ENCODE measurements around the gene DCAF4. TPM values are rescaled to one million over a fixed set of nuclear protein-coding genes. Genes with fewer than 3 reads are reported as not detected.

DCAF4 gene
- total RNA-seq, 1 experiment from 2014 or later, result 19.6 TPM

GRCh38 chr14:72898448-72898847, 27.8 kb upstream of the DCAF4 start (continued):
- TF ChIP-seq, protein P1, sequence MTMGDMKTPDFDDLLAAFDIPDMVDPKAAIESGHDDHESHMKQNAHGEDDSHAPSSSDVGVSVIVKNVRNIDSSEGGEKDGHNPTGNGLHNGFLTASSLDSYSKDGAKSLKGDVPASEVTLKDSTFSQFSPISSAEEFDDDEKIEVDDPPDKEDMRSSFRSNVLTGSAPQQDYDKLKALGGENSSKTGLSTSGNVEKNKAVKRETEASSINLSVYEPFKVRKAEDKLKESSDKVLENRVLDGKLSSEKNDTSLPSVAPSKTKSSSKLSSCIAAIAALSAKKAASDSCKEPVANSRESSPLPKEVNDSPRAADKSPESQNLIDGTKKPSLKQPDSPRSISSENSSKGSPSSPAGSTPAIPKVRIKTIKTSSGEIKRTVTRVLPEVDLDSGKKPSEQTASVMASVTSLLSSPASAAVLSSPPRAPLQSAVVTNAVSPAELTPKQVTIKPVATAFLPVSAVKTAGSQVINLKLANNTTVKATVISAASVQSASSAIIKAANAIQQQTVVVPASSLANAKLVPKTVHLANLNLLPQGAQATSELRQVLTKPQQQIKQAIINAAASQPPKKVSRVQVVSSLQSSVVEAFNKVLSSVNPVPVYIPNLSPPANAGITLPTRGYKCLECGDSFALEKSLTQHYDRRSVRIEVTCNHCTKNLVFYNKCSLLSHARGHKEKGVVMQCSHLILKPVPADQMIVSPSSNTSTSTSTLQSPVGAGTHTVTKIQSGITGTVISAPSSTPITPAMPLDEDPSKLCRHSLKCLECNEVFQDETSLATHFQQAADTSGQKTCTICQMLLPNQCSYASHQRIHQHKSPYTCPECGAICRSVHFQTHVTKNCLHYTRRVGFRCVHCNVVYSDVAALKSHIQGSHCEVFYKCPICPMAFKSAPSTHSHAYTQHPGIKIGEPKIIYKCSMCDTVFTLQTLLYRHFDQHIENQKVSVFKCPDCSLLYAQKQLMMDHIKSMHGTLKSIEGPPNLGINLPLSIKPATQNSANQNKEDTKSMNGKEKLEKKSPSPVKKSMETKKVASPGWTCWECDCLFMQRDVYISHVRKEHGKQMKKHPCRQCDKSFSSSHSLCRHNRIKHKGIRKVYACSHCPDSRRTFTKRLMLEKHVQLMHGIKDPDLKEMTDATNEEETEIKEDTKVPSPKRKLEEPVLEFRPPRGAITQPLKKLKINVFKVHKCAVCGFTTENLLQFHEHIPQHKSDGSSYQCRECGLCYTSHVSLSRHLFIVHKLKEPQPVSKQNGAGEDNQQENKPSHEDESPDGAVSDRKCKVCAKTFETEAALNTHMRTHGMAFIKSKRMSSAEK (CRISPR knock-in tag; IDR thresholded peaks at IDR 0.05; ENCODE audit: borderline replicate concordance), result no peak
- TF ChIP-seq, protein P2, sequence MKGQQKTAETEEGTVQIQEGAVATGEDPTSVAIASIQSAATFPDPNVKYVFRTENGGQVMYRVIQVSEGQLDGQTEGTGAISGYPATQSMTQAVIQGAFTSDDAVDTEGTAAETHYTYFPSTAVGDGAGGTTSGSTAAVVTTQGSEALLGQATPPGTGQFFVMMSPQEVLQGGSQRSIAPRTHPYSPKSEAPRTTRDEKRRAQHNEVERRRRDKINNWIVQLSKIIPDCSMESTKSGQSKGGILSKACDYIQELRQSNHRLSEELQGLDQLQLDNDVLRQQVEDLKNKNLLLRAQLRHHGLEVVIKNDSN (CRISPR knock-in tag; IDR thresholded peaks at IDR 0.05), result no peak
- TF ChIP-seq FOXK1 (CRISPR knock-in tag; IDR thresholded peaks at IDR 0.05), result no peak
- TF ChIP-seq, protein P3, sequence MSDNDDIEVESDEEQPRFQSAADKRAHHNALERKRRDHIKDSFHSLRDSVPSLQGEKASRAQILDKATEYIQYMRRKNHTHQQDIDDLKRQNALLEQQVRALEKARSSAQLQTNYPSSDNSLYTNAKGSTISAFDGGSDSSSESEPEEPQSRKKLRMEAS (CRISPR knock-in tag; IDR thresholded peaks at IDR 0.05), result no peak

- no peak for ATAC-seq
- no peaks in the 10 kb centered on the region for H3K9me3 Mint-ChIP-seq
- ChIA-PET CTCF (no interaction called here), POLR2A (no interaction called here)
- peaks cover 3% of the 10 kb centered on the region for H3K4me1 Mint-ChIP-seq
- no peak overlapping the region for H3K27ac Mint-ChIP-seq
- DNase-seq (ENCODE audit: low spot score), result no peak
- no peaks in the 10 kb centered on the region for H3K36me3 Mint-ChIP-seq
- peaks cover 19% of the 10 kb centered on the region for H3K27me3 Mint-ChIP-seq (ENCODE audit: low read depth)
- H3K4me3 Mint-ChIP-seq, result no peak overlapping the region
- no peak for TF ChIP-seq JUN (CRISPR knock-in tag; IDR thresholded peaks at IDR 0.05)
- TF ChIP-seq, protein P4, sequence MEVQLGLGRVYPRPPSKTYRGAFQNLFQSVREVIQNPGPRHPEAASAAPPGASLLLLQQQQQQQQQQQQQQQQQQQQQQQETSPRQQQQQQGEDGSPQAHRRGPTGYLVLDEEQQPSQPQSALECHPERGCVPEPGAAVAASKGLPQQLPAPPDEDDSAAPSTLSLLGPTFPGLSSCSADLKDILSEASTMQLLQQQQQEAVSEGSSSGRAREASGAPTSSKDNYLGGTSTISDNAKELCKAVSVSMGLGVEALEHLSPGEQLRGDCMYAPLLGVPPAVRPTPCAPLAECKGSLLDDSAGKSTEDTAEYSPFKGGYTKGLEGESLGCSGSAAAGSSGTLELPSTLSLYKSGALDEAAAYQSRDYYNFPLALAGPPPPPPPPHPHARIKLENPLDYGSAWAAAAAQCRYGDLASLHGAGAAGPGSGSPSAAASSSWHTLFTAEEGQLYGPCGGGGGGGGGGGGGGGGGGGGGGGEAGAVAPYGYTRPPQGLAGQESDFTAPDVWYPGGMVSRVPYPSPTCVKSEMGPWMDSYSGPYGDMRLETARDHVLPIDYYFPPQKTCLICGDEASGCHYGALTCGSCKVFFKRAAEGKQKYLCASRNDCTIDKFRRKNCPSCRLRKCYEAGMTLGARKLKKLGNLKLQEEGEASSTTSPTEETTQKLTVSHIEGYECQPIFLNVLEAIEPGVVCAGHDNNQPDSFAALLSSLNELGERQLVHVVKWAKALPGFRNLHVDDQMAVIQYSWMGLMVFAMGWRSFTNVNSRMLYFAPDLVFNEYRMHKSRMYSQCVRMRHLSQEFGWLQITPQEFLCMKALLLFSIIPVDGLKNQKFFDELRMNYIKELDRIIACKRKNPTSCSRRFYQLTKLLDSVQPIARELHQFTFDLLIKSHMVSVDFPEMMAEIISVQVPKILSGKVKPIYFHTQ (CRISPR knock-in tag; IDR thresholded peaks at IDR 0.05), result no peak
- TF ChIP-seq ZNF138 (CRISPR knock-in tag; conservative IDR thresholded peaks at IDR 0.05), result no peak
- no peak for TF ChIP-seq NR2C2 (CRISPR knock-in tag; IDR thresholded peaks at IDR 0.05)
- no peak for TF ChIP-seq FOXP1 (CRISPR knock-in tag; IDR thresholded peaks at IDR 0.05; ENCODE audit: borderline replicate concordance)
- TF ChIP-seq ZBTB43 (CRISPR knock-in tag; IDR thresholded peaks at IDR 0.05), result no peak
- TF ChIP-seq, protein P5, sequence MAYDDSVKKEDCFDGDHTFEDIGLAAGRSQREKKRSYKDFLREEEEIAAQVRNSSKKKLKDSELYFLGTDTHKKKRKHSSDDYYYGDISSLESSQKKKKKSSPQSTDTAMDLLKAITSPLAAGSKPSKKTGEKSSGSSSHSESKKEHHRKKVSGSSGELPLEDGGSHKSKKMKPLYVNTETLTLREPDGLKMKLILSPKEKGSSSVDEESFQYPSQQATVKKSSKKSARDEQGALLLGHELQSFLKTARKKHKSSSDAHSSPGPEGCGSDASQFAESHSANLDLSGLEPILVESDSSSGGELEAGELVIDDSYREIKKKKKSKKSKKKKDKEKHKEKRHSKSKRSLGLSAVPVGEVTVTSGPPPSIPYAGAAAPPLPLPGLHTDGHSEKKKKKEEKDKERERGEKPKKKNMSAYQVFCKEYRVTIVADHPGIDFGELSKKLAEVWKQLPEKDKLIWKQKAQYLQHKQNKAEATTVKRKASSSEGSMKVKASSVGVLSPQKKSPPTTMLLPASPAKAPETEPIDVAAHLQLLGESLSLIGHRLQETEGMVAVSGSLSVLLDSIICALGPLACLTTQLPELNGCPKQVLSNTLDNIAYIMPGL (CRISPR knock-in tag; IDR thresholded peaks at IDR 0.05), result no peak
- no peak for TF ChIP-seq CREB1 (CRISPR knock-in tag; IDR thresholded peaks at IDR 0.05)
- TF ChIP-seq, protein P6, sequence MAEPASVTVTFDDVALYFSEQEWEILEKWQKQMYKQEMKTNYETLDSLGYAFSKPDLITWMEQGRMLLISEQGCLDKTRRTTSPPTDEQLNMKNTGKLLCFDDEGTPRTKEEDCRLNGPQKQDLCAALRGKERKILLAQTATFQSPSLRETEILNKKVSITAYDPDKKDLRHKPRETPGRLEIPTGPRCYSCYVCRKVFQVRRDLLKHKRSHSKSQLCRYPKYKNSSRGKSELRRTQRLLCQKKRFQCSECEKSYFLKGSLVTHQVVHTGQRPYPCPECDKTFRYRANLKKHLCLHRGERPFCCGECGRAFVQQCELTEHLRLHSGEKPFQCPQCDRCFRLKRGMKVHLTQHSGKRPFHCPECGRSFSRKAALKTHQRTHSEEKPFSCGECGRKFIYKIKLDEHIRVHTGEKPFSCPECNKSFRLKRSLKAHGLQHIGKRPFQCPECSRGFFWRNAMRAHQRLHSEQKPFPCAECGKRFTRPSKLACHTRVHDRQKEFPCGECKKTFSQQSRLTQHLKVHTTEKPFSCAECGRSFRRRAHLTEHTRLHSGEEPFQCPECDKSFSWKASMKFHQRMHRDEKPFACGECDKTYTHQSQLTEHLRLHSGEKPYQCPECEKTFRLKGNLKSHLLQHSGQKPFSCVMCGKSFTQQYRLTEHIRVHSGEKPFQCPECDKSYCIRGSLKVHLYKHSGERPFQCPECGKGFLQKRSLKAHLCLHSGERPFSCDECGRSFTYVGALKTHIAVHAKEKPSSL (CRISPR knock-in tag; conservative IDR thresholded peaks at IDR 0.05), result no peak
- TF ChIP-seq, protein P7, sequence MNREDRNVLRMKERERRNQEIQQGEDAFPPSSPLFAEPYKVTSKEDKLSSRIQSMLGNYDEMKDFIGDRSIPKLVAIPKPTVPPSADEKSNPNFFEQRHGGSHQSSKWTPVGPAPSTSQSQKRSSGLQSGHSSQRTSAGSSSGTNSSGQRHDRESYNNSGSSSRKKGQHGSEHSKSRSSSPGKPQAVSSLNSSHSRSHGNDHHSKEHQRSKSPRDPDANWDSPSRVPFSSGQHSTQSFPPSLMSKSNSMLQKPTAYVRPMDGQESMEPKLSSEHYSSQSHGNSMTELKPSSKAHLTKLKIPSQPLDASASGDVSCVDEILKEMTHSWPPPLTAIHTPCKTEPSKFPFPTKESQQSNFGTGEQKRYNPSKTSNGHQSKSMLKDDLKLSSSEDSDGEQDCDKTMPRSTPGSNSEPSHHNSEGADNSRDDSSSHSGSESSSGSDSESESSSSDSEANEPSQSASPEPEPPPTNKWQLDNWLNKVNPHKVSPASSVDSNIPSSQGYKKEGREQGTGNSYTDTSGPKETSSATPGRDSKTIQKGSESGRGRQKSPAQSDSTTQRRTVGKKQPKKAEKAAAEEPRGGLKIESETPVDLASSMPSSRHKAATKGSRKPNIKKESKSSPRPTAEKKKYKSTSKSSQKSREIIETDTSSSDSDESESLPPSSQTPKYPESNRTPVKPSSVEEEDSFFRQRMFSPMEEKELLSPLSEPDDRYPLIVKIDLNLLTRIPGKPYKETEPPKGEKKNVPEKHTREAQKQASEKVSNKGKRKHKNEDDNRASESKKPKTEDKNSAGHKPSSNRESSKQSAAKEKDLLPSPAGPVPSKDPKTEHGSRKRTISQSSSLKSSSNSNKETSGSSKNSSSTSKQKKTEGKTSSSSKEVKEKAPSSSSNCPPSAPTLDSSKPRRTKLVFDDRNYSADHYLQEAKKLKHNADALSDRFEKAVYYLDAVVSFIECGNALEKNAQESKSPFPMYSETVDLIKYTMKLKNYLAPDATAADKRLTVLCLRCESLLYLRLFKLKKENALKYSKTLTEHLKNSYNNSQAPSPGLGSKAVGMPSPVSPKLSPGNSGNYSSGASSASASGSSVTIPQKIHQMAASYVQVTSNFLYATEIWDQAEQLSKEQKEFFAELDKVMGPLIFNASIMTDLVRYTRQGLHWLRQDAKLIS (CRISPR knock-in tag; IDR thresholded peaks at IDR 0.05; ENCODE audit: borderline replicate concordance), result no peak
- TF ChIP-seq KAT7 (CRISPR knock-in tag; IDR thresholded peaks at IDR 0.05; ENCODE audit: borderline replicate concordance), result no peak
- no peak for TF ChIP-seq RELA (CRISPR knock-in tag; IDR thresholded peaks at IDR 0.05; ENCODE audit: borderline replicate concordance)
- no peak for TF ChIP-seq E2F4 (CRISPR knock-in tag; IDR thresholded peaks at IDR 0.05; ENCODE audit: borderline replicate concordance, low read depth)
These were observed 24.9 kb upstream of the DCAF4 start for GRCh38 chr14:72901361-72901760.

All from WTC11 (cell line).